Left kidney (tissue), 2 donors: ENCODE results near the gene MYMK. TPM values are rescaled to one million over a fixed set of nuclear protein-coding genes. Genes with fewer than 3 reads are reported as not detected.

Experiments used
- DNase-seq: peaks from one replicate; pipeline ENCODE4 v3.0.0-alpha.2; 2013
- polyA plus RNA-seq: library from polyadenylated mRNA; unstranded; fragments of 120-200 nt; gene quantifications from one replicate; pipeline ENCODE4 v1.2.1, GENCODE V29; 2013; ENCODE audit not compliant: insufficient read length

MYMK gene
- polyA plus RNA-seq, 1 donor: 0.37 TPM

DNA sequence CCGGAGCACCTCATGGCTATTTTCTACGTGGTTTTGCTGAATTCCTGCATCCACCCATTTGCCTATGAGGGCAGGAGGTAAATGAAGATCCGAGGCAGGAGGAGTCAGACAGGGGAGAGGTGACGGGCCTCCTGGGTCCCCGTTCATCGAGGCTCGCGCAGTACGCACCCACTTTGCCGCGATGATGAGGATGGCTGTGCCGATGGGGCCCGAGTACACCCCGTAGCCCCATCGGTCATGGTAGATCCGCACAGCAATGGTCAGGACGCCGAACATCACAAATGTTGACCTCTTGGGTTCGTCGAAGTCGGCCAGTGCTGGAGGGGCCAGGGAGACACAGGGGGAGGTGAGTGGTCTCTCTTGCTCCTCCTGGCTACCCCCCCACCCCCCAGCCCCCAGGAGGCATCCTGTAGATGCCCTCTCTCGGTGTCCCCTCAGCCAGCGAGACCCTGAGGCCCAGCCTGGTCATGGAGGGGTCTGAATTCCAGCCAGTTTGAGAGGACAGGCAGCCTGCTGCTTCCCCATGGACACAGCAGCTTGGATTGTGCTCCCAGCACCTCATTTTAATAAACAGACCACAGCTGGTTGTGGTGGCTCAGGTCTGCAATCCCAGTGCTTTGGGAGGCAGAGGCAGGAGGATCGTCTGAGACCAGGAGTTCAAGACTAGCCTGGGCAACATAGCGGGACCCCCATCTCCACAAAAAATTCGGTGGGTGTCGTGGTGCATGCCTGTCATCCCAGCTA is 5.9 kb downstream of the MYMK start:
- no peak for DNase-seq

GRCh38 chr9:133518200-133518599 is 6.6 kb downstream of the MYMK start:
- no peak for DNase-seq

GRCh38 chr9:133517711-133518110 is 7.0 kb downstream of the MYMK start:
- DNase-seq: no peak

GRCh38 chr9:133516961-133517350 is 7.8 kb downstream of the MYMK start:
- DNase-seq: no peak

DNA sequence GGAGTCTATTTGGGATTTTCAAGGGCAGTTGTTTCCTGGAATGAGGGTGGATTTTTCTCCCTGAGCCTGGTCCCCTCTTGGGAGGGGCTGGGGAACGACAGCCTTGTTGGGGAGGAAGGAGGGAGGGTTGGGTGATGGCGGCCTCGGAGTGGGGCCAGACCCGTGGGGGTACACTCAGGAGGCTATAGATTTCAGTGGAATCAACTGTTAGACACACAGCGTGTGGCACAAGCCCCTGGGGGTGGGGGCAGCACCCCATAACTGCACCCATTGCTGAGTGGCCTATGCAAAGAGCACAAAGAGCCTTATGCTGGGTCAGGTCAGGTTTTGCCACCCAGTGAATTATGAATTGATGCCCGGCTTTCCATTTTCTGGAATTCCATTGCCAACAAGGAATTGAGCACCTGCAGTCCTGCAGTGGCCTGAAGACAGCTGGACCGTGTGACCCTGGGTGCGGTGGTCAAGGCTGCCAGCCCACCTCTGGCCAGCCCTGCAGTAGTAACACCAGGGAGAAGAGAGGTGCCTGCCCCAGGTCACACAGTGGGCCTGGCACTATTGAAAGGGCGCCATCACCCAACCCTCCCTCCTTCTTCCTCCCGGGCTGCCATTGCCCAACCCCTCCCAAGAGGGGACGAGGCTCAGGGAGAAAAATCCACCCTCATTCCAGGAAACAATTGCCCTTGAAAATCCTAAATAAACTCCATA is 8.4 kb downstream of the MYMK start:
- DNase-seq: no peak

- DNase-seq: no peak
These were observed 9.0 kb downstream of the MYMK start for GRCh38 chr9:133515615-133516255.

- no peak for DNase-seq
These were observed 9.5 kb downstream of the MYMK start for GRCh38 chr9:133515240-133515610.

- no peak for DNase-seq
These were observed 10.1 kb downstream of the MYMK start for GRCh38 chr9:133514460-133515239.

GRCh38 chr9:133513214-133514100 is 11.3 kb downstream of the MYMK start:
- no peak for DNase-seq

DNA sequence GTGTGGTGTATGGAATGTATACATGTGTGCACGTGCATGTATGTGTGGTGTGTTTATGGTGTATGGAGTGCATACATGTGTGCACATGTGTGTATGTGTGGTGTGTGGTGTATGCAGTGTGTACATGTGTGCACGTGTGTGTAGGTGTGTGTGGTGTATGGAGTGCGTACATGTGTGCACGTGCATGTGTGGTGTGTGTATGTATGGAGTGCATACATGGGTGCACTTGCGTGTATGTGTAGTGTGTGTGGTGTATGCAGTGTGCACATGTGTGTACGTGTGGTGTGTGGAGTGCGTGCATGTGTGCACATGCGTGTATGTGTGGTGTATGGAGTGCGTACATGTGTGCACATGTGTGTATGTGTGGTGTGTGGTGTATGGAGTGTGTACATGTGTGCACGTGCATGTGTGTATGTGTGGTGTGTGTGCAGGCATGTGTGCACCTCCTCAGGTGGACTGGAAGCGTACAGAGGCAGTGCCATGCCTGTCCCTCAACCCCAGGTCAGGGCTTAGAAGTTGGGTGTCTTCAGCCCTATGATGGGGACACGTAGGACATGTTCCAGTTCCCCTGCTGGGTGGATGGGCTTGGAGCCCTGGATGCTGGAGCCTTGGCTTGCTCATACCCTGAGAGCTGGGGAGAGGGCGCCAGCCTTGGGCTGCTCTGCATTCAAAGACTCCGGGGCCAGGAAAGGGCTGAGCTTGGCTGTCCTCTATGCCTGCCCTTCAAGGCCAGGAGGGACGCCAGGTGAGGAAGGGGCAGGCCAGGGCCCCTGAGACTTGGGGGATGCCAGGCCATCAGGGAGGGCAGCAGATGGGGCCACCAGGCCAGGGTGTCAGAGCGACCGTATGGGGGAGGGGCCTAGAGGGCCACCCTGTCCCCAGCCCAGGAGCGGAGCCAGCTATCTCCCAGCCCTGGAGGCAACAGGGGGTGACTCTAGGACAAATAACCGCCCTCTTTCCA is 12.2 kb downstream of the MYMK start:
- DNase-seq: no peak

DNA sequence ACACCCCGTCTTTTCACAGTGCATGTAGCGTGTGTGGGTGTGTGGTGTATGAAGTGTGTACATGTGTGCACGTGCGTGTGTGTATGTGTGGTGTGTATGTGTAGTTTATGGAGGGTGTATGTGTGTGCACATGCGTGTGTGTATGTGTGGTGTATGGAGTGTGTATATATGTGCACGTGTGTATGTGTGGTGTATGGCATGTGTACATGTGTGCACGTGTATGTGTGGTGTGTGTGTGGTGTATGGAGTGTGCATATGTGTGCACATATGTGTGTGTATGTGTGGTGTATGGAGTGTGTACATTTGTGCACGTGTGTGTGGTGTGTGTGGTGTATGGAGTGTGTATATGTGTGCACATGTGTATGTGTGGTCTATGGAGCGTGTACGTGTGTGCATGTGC is 13.2 kb downstream of the MYMK start:
- no peak for DNase-seq

- no peak for DNase-seq
These were observed 13.7 kb downstream of the MYMK start for GRCh38 chr9:133510926-133511505.

DNA sequence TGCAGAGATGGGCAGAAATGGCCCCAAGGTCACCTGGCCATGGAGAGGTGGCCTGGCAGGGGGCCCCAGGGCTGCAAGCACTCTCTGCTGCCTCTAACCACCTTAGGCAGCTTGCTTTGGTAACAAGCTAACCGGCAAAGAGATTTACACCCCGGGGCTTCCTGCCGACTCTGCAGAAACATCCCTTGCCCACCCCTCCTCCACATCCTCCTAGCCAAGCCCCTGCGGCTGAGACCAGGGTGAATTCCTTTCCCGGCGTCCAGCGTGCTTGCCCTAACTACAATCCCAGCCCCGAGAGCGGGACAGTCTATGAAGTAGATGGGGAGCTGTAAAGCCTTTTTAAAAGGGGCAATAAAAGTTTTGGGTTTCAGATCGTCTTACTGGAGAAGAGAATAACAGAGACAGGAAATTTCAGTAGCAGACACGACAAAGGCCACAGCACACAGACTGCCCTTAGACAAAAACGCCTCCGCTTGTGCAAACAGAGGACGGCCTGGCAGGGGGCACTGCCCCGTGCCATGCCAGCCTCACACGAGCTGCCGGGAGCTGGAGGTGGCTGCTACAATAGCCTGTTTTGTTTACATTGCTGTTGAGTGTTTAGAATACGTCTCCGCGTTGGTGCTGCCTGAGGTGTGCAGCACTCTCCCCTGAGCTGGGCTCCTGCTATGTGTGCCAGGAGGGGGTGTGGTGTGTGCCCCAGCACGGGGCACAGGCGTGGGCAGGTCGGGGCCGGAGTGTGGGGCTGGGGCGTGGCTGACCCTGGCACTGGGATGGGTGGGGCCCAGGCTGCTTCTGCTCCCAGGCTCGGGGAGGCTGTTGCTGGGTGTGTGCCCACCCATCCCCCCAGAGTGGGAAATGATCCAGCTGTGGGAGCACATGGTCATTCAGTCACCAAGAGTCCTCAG is 15.3 kb downstream of the MYMK start:
- DNase-seq: peak; percentile 71

- no peak for DNase-seq
These were observed 16.7 kb downstream of the MYMK start for GRCh38 chr9:133508046-133508445.

GRCh38 chr9:133507246-133507965 is 17.4 kb downstream of the MYMK start:
- DNase-seq: no peak

DNA sequence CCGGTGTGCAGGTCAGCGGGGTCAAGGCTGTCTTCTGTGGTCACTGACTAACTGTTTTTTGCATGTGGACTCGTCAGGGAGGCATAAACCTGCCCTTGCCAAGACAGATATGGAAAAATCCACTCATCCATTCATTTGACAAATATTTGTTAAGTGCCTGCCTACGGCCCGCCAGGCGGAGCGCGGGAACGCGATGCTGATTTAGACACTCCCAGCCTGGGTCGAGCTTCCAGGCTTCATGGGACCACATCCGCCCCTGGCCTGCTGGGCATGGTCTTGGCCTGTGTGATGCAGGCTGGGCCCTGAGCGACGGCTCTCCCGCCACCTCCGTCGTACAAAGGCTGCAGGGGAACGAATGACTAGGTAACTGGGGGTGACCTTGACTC is 18.1 kb downstream of the MYMK start:
- DNase-seq: no peak

GRCh38 chr9:133505901-133506652 is 18.7 kb downstream of the MYMK start:
- DNase-seq: no peak
